ENCODE measurements around the gene EEF1A2. TPM values are rescaled to one million over a fixed set of nuclear protein-coding genes. Genes with fewer than 3 reads are reported as not detected.

EEF1A2 gene
- polyA plus RNA-seq, 2 of the 4 experiments (the other 2 are of a cell fraction): 16.3 to 129 TPM

GRCh38 chr20:63540417-63541186 lies 41.7 kb upstream of the EEF1A2 start:
- FAIRE-seq: no peak

DNA sequence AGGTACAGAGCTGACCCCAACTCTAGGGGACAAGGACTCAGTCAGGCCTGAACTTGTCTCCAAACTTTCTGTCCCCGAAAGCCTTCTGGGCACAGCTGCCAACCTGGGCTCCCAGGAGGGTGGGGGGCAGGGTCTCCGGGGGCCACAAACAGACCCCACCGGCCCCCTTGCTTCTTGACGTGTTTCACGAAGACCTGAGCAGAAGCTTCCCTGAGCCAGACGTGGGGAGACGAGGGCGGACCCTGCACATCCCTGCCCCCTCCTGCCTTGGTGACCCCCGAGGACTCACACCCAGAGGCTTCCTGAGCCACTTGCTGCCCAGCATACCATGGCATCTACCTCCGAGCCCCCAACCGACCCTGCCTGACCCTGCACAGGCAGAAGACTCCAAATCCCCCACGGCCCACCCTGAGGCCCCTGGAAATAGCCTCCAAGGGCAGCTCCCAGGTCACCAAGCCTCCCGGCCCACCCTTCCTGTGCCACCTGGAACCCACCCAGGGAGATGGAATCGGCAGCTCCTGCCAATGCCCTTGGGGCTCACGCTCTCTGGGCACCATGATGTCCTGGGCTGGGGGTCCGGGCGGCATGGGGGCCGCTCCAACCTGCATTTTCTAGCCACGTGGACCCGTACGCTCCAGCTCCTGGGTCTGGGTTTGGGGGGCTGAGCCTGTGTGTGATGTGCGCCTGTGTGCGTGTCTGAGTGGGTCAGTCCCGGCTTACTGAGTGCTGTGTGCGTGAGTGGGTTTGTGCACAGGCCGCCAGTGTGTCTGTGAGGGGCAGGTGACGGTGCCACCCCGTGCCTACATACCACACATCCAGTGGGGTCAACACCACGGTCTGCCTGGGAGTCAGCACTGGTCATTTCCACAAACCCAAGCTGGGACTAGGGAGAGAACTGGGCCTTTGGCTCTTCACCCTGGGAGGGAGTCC lies 40.8 kb upstream of the EEF1A2 start:
- FAIRE-seq: no peak
- POLR2A ChIA-PET: no interaction called here
- CTCF ChIA-PET: interaction anchor here (0.8 to 6.8 kb wide), 21 partner anchors 7 to 581 kb away, joined by 3 to 93 read pairs (median 17); partner anchors contain the start of genes FNDC11 and SRMS

More at GRCh38 chr20:63540417-63541186, 41.7 kb upstream of the EEF1A2 start:
- DNase-seq (ENCODE audit: low read depth in 1 of 2, low spot score in 1 of 2): no peak
- H3K4me2 ChIP-seq: no peak overlapping the region
- no peak for ATAC-seq
- CTCF ChIA-PET: interaction anchor here (1.2 to 6.8 kb wide), 6 partner anchors 13 to 433 kb away, joined by 3 to 93 read pairs (median 28); partner anchors contain the start of gene FNDC11
- TF ChIP-seq TP53 (CRISPR knock-in tag; IDR thresholded peaks at IDR 0.05) (no peak), NR3C1 (IDR thresholded peaks at IDR 0.05) (no peak), CBX2 (IDR thresholded peaks at IDR 0.05; ENCODE audit: borderline replicate concordance, low read depth) (no peak), HOXB5 (CRISPR knock-in tag; IDR thresholded peaks at IDR 0.05) (no peak), USF2 (IDR thresholded peaks at IDR 0.05) (no peak), FOSB (CRISPR knock-in tag; IDR thresholded peaks at IDR 0.05) (no peak), HOXB13 (CRISPR knock-in tag; IDR thresholded peaks at IDR 0.05; ENCODE audit: low read depth) (no peak), RAD21 (conservative IDR thresholded peaks at IDR 0.05 in 1 of 2, IDR thresholded peaks at IDR 0.05 in 1 of 2) (no peak), EHF (CRISPR knock-in tag; IDR thresholded peaks at IDR 0.05) (no peak), CHD2 (IDR thresholded peaks at IDR 0.05; ENCODE audit: low read length, partially characterized antibody) (no peak), BHLHE40 (IDR thresholded peaks at IDR 0.05; ENCODE audit: low read depth, low read length) (no peak), KDM5A (IDR thresholded peaks at IDR 0.05) (no peak), EP300 (IDR thresholded peaks at IDR 0.05) (no peak), MYC (IDR thresholded peaks at IDR 0.05; ENCODE audit: borderline replicate concordance, low read length) (no peak), HOXA7 (CRISPR knock-in tag; IDR thresholded peaks at IDR 0.05) (no peak), ESRRA (IDR thresholded peaks at IDR 0.05; ENCODE audit: borderline replicate concordance, low read length) (no peak), NFE2L2 (conservative IDR thresholded peaks at IDR 0.05; ENCODE audit: low read length) (no peak)
- TF ChIP-seq, protein P1, sequence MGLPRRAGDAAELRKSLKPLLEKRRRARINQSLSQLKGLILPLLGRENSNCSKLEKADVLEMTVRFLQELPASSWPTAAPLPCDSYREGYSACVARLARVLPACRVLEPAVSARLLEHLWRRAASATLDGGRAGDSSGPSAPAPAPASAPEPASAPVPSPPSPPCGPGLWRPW (IDR thresholded peaks at IDR 0.05): no peak
- WGBS (ENCODE audit: missing lambda C conversion rate): 58% methylated on average over 9 of the region's 49 CpGs
- H3K4me1 ChIP-seq: peaks cover 29% of the 10 kb centered on the region
- POLR2A ChIA-PET: no interaction called here
- H3K27ac ChIP-seq: no peak overlapping the region
- H3K4me3 ChIP-seq: no peak overlapping the region
- no peaks in the 10 kb centered on the region for H3K9me3 ChIP-seq

More for the DNA sequence above, 40.8 kb upstream of the EEF1A2 start:
- no peak overlapping the region for H3K4me3 ChIP-seq
- H3K9me3 ChIP-seq: no peaks in the 10 kb centered on the region
- no peak overlapping the region for H3K4me2 ChIP-seq
- TF ChIP-seq ZSCAN20 (CRISPR knock-in tag; IDR thresholded peaks at IDR 0.05) (no peak), KDM5A (IDR thresholded peaks at IDR 0.05) (no peak), RARB (CRISPR knock-in tag; IDR thresholded peaks at IDR 0.05) (no peak), ELK1 (IDR thresholded peaks at IDR 0.05; ENCODE audit: low read depth, low read length) (no peak), CEBPB (IDR thresholded peaks at IDR 0.05) (no peak), TP53 (CRISPR knock-in tag; IDR thresholded peaks at IDR 0.05) (no peak), BCL3 (IDR thresholded peaks at IDR 0.05) (no peak), EHMT2 (IDR thresholded peaks at IDR 0.05; ENCODE audit: low read depth) (no peak)
- ATAC-seq (no peak), DNase-seq (ENCODE audit: low read depth in 1 of 2, low spot score in 1 of 2) (no peak)
- no peak overlapping the region for H3K27ac ChIP-seq
- 86% methylated on average over 21 of the region's 29 CpGs for WGBS (ENCODE audit: missing lambda C conversion rate)
- peaks cover 20% of the 10 kb centered on the region for H3K4me1 ChIP-seq
